Erythroblast (primary cell): Measurements from ENCODE around the gene YWHAQ.

Experiments used
- GATA1 ChIP-seq: IDR thresholded peaks from 2 replicates; pipeline ENCODE4 v1.6.1; 2011; ENCODE audit warnings: low read depth, mild to moderate bottlenecking, control low read depth, low read length, moderate library complexity
- POLR2A ChIP-seq: IDR thresholded peaks from 2 replicates; pipeline ENCODE4 v1.6.1; 2011; ENCODE audit warnings: mild to moderate bottlenecking, low read length

GRCh38 chr2:9653485-9654271, 22.9 kb upstream of the YWHAQ start:
- TF ChIP-seq POLR2A = no peak
- TF ChIP-seq GATA1 = no peak
